Effector CD4-positive, alpha-beta T cell (primary cell): ENCODE data around the gene AGAP1.

Source experiments
- DNase-seq: peaks from one replicate; pipeline ENCODE4 v3.0.0-alpha.2; 2020

Gene AGAP1

GRCh38 chr2:235510318-235510717 is 16.5 kb downstream of the AGAP1 start:
- no peak for DNase-seq

GRCh38 chr2:235511187-235511661 is 17.4 kb downstream of the AGAP1 start:
- DNase-seq, result no peak

GRCh38 chr2:235511751-235512698 is 18.2 kb downstream of the AGAP1 start:
- DNase-seq, result no peak

- no peak for DNase-seq
Observed at GRCh38 chr2:235512699-235513053, 18.8 kb downstream of the AGAP1 start.

- no peak for DNase-seq
Observed at GRCh38 chr2:235513984-235514626, 20.3 kb downstream of the AGAP1 start.

- DNase-seq, result no peak
Observed at GRCh38 chr2:235514627-235515363, 21.0 kb downstream of the AGAP1 start.

- no peak for DNase-seq
Observed at GRCh38 chr2:235515364-235515742, 21.5 kb downstream of the AGAP1 start.

GRCh38 chr2:235515821-235516220 is 22.0 kb downstream of the AGAP1 start:
- DNase-seq, result no peak

- DNase-seq, result no peak
Observed at GRCh38 chr2:235516257-235516656, 22.4 kb downstream of the AGAP1 start.

GRCh38 chr2:235518322-235519090 is 24.7 kb downstream of the AGAP1 start:
- no peak for DNase-seq

GRCh38 chr2:235520787-235521186 is 26.9 kb downstream of the AGAP1 start:
- DNase-seq, result no peak

GRCh38 chr2:235521844-235522243 is 28.0 kb downstream of the AGAP1 start:
- no peak for DNase-seq

GRCh38 chr2:235523021-235523420 is 29.2 kb downstream of the AGAP1 start:
- DNase-seq, result no peak

GRCh38 chr2:235523486-235524150 is 29.8 kb downstream of the AGAP1 start:
- DNase-seq, result no peak

- no peak for DNase-seq
Observed at GRCh38 chr2:235526166-235526565, 32.3 kb downstream of the AGAP1 start.

- no peak for DNase-seq
Observed at GRCh38 chr2:235527806-235528469, 34.1 kb downstream of the AGAP1 start.

GRCh38 chr2:235529621-235530020 is 35.8 kb downstream of the AGAP1 start:
- no peak for DNase-seq

GRCh38 chr2:235530735-235531134 is 36.9 kb downstream of the AGAP1 start:
- DNase-seq, result no peak

GRCh38 chr2:235532307-235532706 is 38.5 kb downstream of the AGAP1 start:
- DNase-seq, result no peak

GRCh38 chr2:235533198-235533597 is 39.4 kb downstream of the AGAP1 start:
- DNase-seq, result no peak

- no peak for DNase-seq
Observed at GRCh38 chr2:235533616-235534385, 40.0 kb downstream of the AGAP1 start.
